Right lobe of liver (tissue), 6 donors: Measurements from ENCODE around the gene MFSD2A. TPM values are rescaled to one million over a fixed set of nuclear protein-coding genes. Genes with fewer than 3 reads are reported as not detected.

ENCODE experiments used
- ATAC-seq, 4 donors: fragments of 200-7000 bp; cut with Tn5 transposase; one replicate each; pipeline ENCODE4 v1.9.1; 2020; ENCODE audit warnings: mild to moderate bottlenecking in 4 of 4, moderate library complexity in 4 of 4
- DNase-seq, 3 donors: peaks; one replicate each; pipeline ENCODE4 v3.0.0-alpha.2; 2020
- H3K27ac ChIP-seq, 3 donors: fragments of 200-600 bp; one replicate each; pipeline ENCODE4 v1.8.0; 2022
- H3K27me3 ChIP-seq, 2 donors: fragments of 200-600 bp; one replicate each; pipeline ENCODE4 v1.8.0; 2022
- H3K36me3 ChIP-seq, 4 donors: fragments of 200-600 bp; sonication (generic) in 1 of 4; one replicate each; pipeline versions ENCODE4 v1.5.1 to v1.8.0; 2017 to 2022; ENCODE audit warnings: control low read depth in 1 of 4
- H3K4me1 ChIP-seq, 4 donors: fragments of 200-600 bp; sonication (generic) in 1 of 4; one replicate each; pipeline versions ENCODE4 v1.5.1 to v1.8.0; 2017 to 2022; ENCODE audit warnings: control low read depth in 1 of 4
- H3K4me3 ChIP-seq, 3 donors: fragments of 200-600 bp; one replicate each; pipeline ENCODE4 v1.8.0; 2022
- H3K9me3 ChIP-seq, 4 donors: fragments of 200-600 bp; sonication (generic) in 1 of 4; one replicate each; pipeline versions ENCODE4 v1.5.1 to v1.8.0; 2017 to 2022; ENCODE audit warnings: control low read depth in 1 of 4
- CTCF ChIP-seq, 4 donors: fragments of 200-600 bp in 3 of 4; fragments of 450-650 bp in 1 of 4; IDR thresholded peaks; one replicate each; pipeline versions ENCODE4 v1.5.1 to v1.8.0; 2016 to 2022; ENCODE audit warnings: antibody characterized with exemption in 4 of 4, mild to moderate bottlenecking in 2 of 4
- POLR2A ChIP-seq: fragments of 450-650 bp; IDR thresholded peaks from one replicate; pipeline ENCODE4 v1.6.1; 2017; ENCODE audit warnings: antibody characterized with exemption, mild to moderate bottlenecking
- WGBS: methylation state at CpG from one replicate; pipeline ENCODE4 v1.1.6; 2018; ENCODE audit warnings: low coverage, low lambda C conversion rate; ENCODE audit not compliant: insufficient coverage; ENCODE audit errors: missing lambda C conversion rate; 5-methylcytosine and 5-hydroxymethylcytosine counted together
- intact Hi-C, 2 donors: fragments of 100-400 bp; cut with DNase I; formaldehyde crosslinking; loops; one replicate each; pipeline versions ENCODE4 v1.11.2 to v1.14.1; 2022
- small RNA-seq, 2 experiments: library from RNA; depleted of rRNA; stranded (forward); fragments of <200 nt; gene quantifications; one replicate each; pipeline ENCODE3, GENCODE V24; 2016
- total RNA-seq, 6 experiments: library from RNA; depleted of rRNA in 2 of 6; stranded (reverse); fragments of >200 nt in 2 of 6; fragmentation: NEBNext Ultra II Directional in 3 of 6; extraction: Animal tissue kit (Norgen Biotek cat#: 25700) in 3 of 6; gene quantifications; one replicate each; pipeline versions ENCODE4 v1.1.0 to v1.2.4, GENCODE V29; 2016 to 2023
- donor health status: DM: no; HTN: yes; CAD: no.
- donor health status: DM: no; HTN: no; CAD: no.
- donor health status: DM: no; HTN: no; CAD: no.
- donor health status: DM: no; HTN: yes; CAD: no.
- donor health status: DM: no; HTN: yes; CAD: no.

MFSD2A gene
- total RNA-seq, 6 experiments from 2014 or later, result 44.3 to 292 (median 113) TPM

DNA sequence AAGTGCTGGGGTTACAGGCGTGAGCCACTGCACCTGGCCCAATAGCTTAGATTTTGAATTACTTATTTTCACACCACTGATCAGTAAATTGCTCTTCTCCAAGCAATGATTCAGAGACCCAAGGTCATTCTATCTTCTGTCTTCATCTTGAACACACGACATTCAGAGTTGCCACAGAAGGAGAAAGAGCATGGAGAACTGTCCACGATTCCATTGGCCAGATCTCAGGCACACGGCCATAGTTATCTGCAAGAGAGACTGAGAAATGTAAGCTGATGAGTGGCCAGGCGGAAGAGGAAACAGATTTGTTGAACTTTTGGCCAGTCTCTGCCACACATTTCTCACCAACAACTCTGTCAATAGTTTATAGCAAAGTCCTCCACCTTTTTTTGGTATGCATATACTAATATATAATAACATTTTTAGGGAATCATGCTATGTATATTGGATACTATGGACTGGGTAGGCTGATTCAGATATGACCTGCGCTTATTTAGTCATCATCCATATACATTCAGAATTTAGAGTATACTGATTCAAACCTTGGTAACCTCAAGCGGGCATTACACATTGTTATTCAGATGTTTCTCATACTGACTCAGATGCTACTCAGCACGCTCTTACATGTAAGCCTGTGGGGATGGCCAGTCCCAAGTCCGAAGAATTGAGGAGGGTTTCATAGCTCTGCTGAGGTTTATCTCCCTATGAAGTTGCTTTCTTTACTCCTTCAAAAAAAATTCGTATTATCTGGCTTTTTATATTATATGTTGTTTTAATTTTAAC is 60.1 kb downstream of the MFSD2A start:
- WGBS, result 50% methylated on average over 10 of the region's 10 CpGs

DNA sequence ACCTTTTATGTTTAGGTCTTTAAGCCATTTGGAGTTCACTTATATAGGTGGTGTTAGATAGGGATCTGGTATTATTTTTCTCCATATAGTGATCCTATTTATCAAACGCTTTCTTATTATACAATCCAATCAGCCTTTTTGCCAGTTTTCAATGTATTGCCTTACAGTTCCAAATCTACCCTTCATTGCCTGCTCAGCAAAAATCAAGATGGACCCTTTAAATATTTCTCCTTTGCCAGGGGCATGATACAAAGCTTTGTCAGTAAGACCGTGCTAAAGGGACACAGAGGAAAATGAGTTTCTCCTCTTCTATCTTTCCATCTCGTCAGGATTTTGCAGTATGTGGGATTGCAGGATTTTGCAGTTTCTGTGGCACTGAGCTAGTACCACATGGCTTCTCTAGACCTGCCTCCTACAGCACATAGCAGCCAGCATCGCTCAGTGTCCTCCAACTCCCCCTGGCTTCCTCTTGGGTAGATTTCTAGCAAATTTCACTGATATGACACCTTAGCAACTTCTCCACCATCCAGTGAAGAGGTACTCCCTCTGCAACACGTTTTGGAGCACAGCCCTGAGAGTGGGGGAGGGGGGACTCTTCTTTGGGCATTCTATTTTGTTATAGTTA is 63.1 kb downstream of the MFSD2A start:
- H3K27ac ChIP-seq, result no peak overlapping the region
- no peaks in the 10 kb centered on the region for H3K4me1 ChIP-seq
- DNase-seq, result no peak
- H3K4me3 ChIP-seq, result no peak overlapping the region
- H3K27me3 ChIP-seq, result no peaks in the 10 kb centered on the region
- no peaks in the 10 kb centered on the region for H3K36me3 ChIP-seq
- 51% methylated on average over 5 of the region's 5 CpGs for WGBS
- ATAC-seq, result no peak
- intact Hi-C loops, result no loop called here
- no peak for TF ChIP-seq CTCF (IDR thresholded peaks at IDR 0.05)
- no peak for TF ChIP-seq POLR2A
- H3K9me3 ChIP-seq, result no peaks in the 10 kb centered on the region

More for the DNA sequence above, 60.1 kb downstream of the MFSD2A start:
- H3K27me3 ChIP-seq, result no peaks in the 10 kb centered on the region
- ATAC-seq, result no peak
- no peak overlapping the region for H3K27ac ChIP-seq
- H3K4me3 ChIP-seq, result no peak overlapping the region
- TF ChIP-seq CTCF (IDR thresholded peaks at IDR 0.05) (no peak), POLR2A (no peak)
- no peaks in the 10 kb centered on the region for H3K9me3 ChIP-seq
- no peak for DNase-seq
- H3K36me3 ChIP-seq, result no peaks in the 10 kb centered on the region
- intact Hi-C loops, result no loop called here
- no peaks in the 10 kb centered on the region for H3K4me1 ChIP-seq

Small RNA genes lying within 50 kb of the gene (small RNA-seq; reads per million reads assigned to genes)
- gene RF00019, result 0 reads per million in 2 experiments

Other genes starting within 250 kb of the MFSD2A start
- gene PPIE, start 216.3 kb upstream of the MFSD2A start, total RNA-seq, result 10 to 100 TPM; 16.2 to 24.9 (median 20.7) TPM
- gene OXCT2, start 183.8 kb upstream of the MFSD2A start, total RNA-seq, result 1 to 10 TPM in 2 of 6 experiments, under 1 TPM in 3, not detected in 1; 0.12 to 2.4 (median 0.35) TPM
- 1 to 10 TPM in 2 of 6 experiments, under 1 TPM in 4; 0.04 to 2.2 (median 0.79) TPM for gene BMP8B, start 166.3 kb upstream of the MFSD2A start, total RNA-seq
- 10 to 100 TPM in 1 of 6 experiments, 1 to 10 TPM in 5; 5.1 to 10.3 (median 7.0) TPM for gene TRIT1, start 71.6 kb upstream of the MFSD2A start, total RNA-seq
- gene MYCL, start 53.2 kb upstream of the MFSD2A start, total RNA-seq, result 10 to 100 TPM in 2 of 6 experiments, 1 to 10 TPM in 3, under 1 TPM in 1; 0.75 to 20.5 (median 6.1) TPM
- gene CAP1, start 85.6 kb downstream of the MFSD2A start, total RNA-seq, result 100 to 1,000 TPM in 5 of 6 experiments, 10 to 100 TPM in 1; 93.1 to 152 (median 128) TPM
- 10 to 100 TPM; 16.5 to 47.8 (median 33.1) TPM for gene PPT1, start 142.1 kb downstream of the MFSD2A start, total RNA-seq
- 10 to 100 TPM in 1 of 6 experiments, 1 to 10 TPM in 5; 4.6 to 12.3 (median 6.0) TPM for gene RLF, start 206.2 kb downstream of the MFSD2A start, total RNA-seq